ENCODE data around the gene CTSF.
"Not testable (repeated sequence)": the region's sequence is repeated elsewhere in the genome, so short reads cannot be mapped to it uniquely, and the experiment has no call there.

DNA sequence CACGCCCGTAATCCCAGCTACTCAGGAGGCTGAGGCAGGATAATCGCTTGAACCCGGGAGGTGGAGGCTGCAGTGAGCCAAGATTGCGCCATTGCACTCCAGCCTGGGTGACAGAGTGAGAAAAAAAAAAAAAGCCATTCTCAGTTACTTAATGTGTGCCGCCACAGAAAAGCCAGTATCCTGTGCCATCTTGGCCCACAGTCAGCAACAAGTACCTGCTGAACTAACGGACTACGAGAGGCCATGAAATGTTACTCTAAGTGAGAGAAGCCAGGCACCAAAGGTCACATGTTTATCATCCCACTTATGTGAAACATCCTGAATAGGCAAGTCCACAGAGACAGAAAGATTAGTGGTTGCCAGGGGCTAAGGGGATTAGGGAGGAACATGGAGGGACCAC, 27.8 kb downstream of the CTSF start:
- TF ChIP-seq, protein P1, sequence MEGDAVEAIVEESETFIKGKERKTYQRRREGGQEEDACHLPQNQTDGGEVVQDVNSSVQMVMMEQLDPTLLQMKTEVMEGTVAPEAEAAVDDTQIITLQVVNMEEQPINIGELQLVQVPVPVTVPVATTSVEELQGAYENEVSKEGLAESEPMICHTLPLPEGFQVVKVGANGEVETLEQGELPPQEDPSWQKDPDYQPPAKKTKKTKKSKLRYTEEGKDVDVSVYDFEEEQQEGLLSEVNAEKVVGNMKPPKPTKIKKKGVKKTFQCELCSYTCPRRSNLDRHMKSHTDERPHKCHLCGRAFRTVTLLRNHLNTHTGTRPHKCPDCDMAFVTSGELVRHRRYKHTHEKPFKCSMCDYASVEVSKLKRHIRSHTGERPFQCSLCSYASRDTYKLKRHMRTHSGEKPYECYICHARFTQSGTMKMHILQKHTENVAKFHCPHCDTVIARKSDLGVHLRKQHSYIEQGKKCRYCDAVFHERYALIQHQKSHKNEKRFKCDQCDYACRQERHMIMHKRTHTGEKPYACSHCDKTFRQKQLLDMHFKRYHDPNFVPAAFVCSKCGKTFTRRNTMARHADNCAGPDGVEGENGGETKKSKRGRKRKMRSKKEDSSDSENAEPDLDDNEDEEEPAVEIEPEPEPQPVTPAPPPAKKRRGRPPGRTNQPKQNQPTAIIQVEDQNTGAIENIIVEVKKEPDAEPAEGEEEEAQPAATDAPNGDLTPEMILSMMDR (IDR thresholded peaks at IDR 0.05), result not testable (repeated sequence)
- not testable (repeated sequence) for TF ChIP-seq EZH2 (IDR thresholded peaks at IDR 0.05; ENCODE audit: borderline replicate concordance, insufficient read depth, low read depth, low read length, poor library complexity, severe bottlenecking)
